Activated B cell treated with CpG ODN at 0.5 μM for 24 hours (primary cell): ENCODE results near the gene GRM8. TPM values are rescaled to one million over a fixed set of nuclear protein-coding genes. Genes with fewer than 3 reads are reported as not detected.

Experiments
- ATAC-seq: fragments of 200-7000 bp; cut with Tn5 transposase; one replicate; pipeline ENCODE4 v1.10.0; 2021; ENCODE audit warnings: low read depth, mild to moderate bottlenecking, moderate library complexity
- CTCF ChIA-PET: fragments of 350-600 bp; sonication (Branson Sonifier 250); formaldehyde crosslinking; loops from one replicate; lab custom pipeline; 2021; ENCODE audit warnings: antibody characterized with exemption; lab: Charles Lee
- POLR2A ChIA-PET: fragments of 350-600 bp; sonication (Branson Sonifier 250); formaldehyde crosslinking; loops from one replicate; lab custom pipeline; 2021; ENCODE audit warnings: antibody characterized with exemption; lab: Charles Lee
- DNase-seq: peaks from one replicate; pipeline ENCODE4 v3.0.0; 2022
- H3K27ac Mint-ChIP-seq: one replicate; pipeline ENCODE4 v1.8.0; 2020; ENCODE audit warnings: mixed read lengths
- H3K27me3 Mint-ChIP-seq: one replicate; pipeline ENCODE4 v1.8.0; 2021; ENCODE audit warnings: mixed read lengths
- H3K36me3 Mint-ChIP-seq: one replicate; pipeline ENCODE4 v1.8.0; 2021; ENCODE audit warnings: low read depth, mixed read lengths
- H3K4me1 Mint-ChIP-seq: one replicate; pipeline ENCODE4 v1.8.0; 2021; ENCODE audit warnings: mixed read lengths
- H3K4me3 Mint-ChIP-seq: one replicate; pipeline ENCODE4 v1.8.0; 2020; ENCODE audit warnings: mild to moderate bottlenecking, mixed read lengths
- H3K9me3 Mint-ChIP-seq: one replicate; pipeline ENCODE4 v1.8.0; 2020; ENCODE audit warnings: mixed read lengths
- intact Hi-C: fragments of 100-400 bp; cut with micrococcal nuclease; formaldehyde crosslinking; loops from one replicate; pipeline ENCODE4 v1.15.1; 2024
- total RNA-seq: library from RNA; stranded (reverse); gene quantifications from 2 replicates; pipeline ENCODE4 v1.2.3, GENCODE V29; 2022
- TF ChIP-seq, protein P1 (sequence below): fragments of 200-600 bp; IDR thresholded peaks from one replicate; pipeline ENCODE4 v1.8.0; 2022; ENCODE audit warnings: antibody characterized with exemption, mild to moderate bottlenecking

Gene GRM8
- total RNA-seq, 1 donor from 2014 or later: not detected

- no peak overlapping the region for H3K27ac Mint-ChIP-seq
- TF ChIP-seq, protein P1, sequence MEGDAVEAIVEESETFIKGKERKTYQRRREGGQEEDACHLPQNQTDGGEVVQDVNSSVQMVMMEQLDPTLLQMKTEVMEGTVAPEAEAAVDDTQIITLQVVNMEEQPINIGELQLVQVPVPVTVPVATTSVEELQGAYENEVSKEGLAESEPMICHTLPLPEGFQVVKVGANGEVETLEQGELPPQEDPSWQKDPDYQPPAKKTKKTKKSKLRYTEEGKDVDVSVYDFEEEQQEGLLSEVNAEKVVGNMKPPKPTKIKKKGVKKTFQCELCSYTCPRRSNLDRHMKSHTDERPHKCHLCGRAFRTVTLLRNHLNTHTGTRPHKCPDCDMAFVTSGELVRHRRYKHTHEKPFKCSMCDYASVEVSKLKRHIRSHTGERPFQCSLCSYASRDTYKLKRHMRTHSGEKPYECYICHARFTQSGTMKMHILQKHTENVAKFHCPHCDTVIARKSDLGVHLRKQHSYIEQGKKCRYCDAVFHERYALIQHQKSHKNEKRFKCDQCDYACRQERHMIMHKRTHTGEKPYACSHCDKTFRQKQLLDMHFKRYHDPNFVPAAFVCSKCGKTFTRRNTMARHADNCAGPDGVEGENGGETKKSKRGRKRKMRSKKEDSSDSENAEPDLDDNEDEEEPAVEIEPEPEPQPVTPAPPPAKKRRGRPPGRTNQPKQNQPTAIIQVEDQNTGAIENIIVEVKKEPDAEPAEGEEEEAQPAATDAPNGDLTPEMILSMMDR: no peak
- CTCF ChIA-PET: no interaction called here
- POLR2A ChIA-PET: no interaction called here
- H3K36me3 Mint-ChIP-seq: no peaks in the 10 kb centered on the region
- ATAC-seq (no peak), DNase-seq (no peak)
- H3K9me3 Mint-ChIP-seq: no peaks in the 10 kb centered on the region
- intact Hi-C loops: no loop called here
- no peaks in the 10 kb centered on the region for H3K4me1 Mint-ChIP-seq
- peaks cover 19% of the 10 kb centered on the region for H3K27me3 Mint-ChIP-seq
- H3K4me3 Mint-ChIP-seq: no peak overlapping the region
These were observed 45.5 kb downstream of the GRM8 start for GRCh38 chr7:127207230-127207629.

GRCh38 chr7:127194571-127194970 lies 58.2 kb downstream of the GRM8 start:
- Mint-ChIP-seq H3K4me1 (no peaks in the 10 kb centered on the region), H3K27me3 (no peaks in the 10 kb centered on the region), H3K27ac (no peak overlapping the region), H3K4me3 (no peak overlapping the region), H3K36me3 (no peaks in the 10 kb centered on the region), H3K9me3 (no peaks in the 10 kb centered on the region)
- DNase-seq (no peak), ATAC-seq (no peak)
- intact Hi-C loops: no loop called here
- POLR2A ChIA-PET: no interaction called here
- TF ChIP-seq, protein P1: no peak
- CTCF ChIA-PET: no interaction called here

GRCh38 chr7:127189886-127190285 lies 62.9 kb downstream of the GRM8 start:
- no peaks in the 10 kb centered on the region for H3K27me3 Mint-ChIP-seq
- H3K4me3 Mint-ChIP-seq: no peak overlapping the region
- H3K27ac Mint-ChIP-seq: no peak overlapping the region
- H3K4me1 Mint-ChIP-seq: no peaks in the 10 kb centered on the region
- ATAC-seq: no peak
- intact Hi-C loops: no loop called here
- no peaks in the 10 kb centered on the region for H3K36me3 Mint-ChIP-seq
- no peaks in the 10 kb centered on the region for H3K9me3 Mint-ChIP-seq
- ChIA-PET CTCF (no interaction called here), POLR2A (no interaction called here)
- TF ChIP-seq, protein P1: no peak
- no peak for DNase-seq

- H3K27ac Mint-ChIP-seq: no peak overlapping the region
- DNase-seq (no peak), ATAC-seq (no peak)
- CTCF ChIA-PET: no interaction called here
- no peaks in the 10 kb centered on the region for H3K36me3 Mint-ChIP-seq
- H3K27me3 Mint-ChIP-seq: no peaks in the 10 kb centered on the region
- TF ChIP-seq, protein P1: no peak
- no peak overlapping the region for H3K4me3 Mint-ChIP-seq
- H3K4me1 Mint-ChIP-seq: no peaks in the 10 kb centered on the region
- intact Hi-C loops: no loop called here
- no peaks in the 10 kb centered on the region for H3K9me3 Mint-ChIP-seq
- POLR2A ChIA-PET: no interaction called here
These were observed 63.7 kb downstream of the GRM8 start for GRCh38 chr7:127189074-127189473.

GRCh38 chr7:127187740-127188139 lies 65.0 kb downstream of the GRM8 start:
- POLR2A ChIA-PET: no interaction called here
- H3K36me3 Mint-ChIP-seq: no peaks in the 10 kb centered on the region
- no peak for DNase-seq
- TF ChIP-seq, protein P1: no peak
- intact Hi-C loops: no loop called here
- H3K4me1 Mint-ChIP-seq: no peaks in the 10 kb centered on the region
- H3K27me3 Mint-ChIP-seq: no peaks in the 10 kb centered on the region
- no peak overlapping the region for H3K4me3 Mint-ChIP-seq
- no peak for ATAC-seq
- H3K9me3 Mint-ChIP-seq: no peaks in the 10 kb centered on the region
- CTCF ChIA-PET: no interaction called here
- H3K27ac Mint-ChIP-seq: no peak overlapping the region
